Neural cell (in vitro differentiated cells): Measurements from ENCODE around the gene PDE7B. TPM values are rescaled to one million over a fixed set of nuclear protein-coding genes. Genes with fewer than 3 reads are reported as not detected.

Experiments used
- H2AFZ ChIP-seq: fragments of 200-600, 300-800 bp; sonication (generic), shearing (Covaris generic); 2 replicates; pipeline ENCODE4 v1.6.0; 2014; ENCODE audit warnings: low read depth, mild to moderate bottlenecking, antibody characterized with exemption, low read length, moderate library complexity
- H3F3A ChIP-seq: fragments of 200-600 bp; shearing (Covaris generic); 2 replicates; pipeline ENCODE4 v1.6.1; 2016; ENCODE audit warnings: mild to moderate bottlenecking, moderate library complexity, mixed read lengths, antibody characterized with exemption, low read length; ENCODE audit not compliant: insufficient read depth, poor library complexity, severe bottlenecking
- H3K27ac ChIP-seq: fragments of 200-600, 300-800 bp; sonication (generic), shearing (Covaris generic); 2 replicates; pipeline ENCODE4 v1.5.1; 2014; ENCODE audit warnings: mild to moderate bottlenecking, low read length, moderate library complexity
- H3K27me3 ChIP-seq: fragments of 300-800, 200-600 bp; sonication (generic), shearing (Covaris generic); 2 replicates; pipeline ENCODE4 v1.6.0; 2014; ENCODE audit warnings: mild to moderate bottlenecking, low read depth, low read length, moderate library complexity; ENCODE audit not compliant: insufficient read depth
- H3K36me3 ChIP-seq: fragments of 300-800, 200-600 bp; sonication (generic), shearing (Covaris generic); 2 replicates; pipeline ENCODE4 v1.5.1; 2014; ENCODE audit warnings: mild to moderate bottlenecking, antibody characterized with exemption, low read length, moderate library complexity; ENCODE audit not compliant: insufficient read depth
- H3K4me2 ChIP-seq: fragments of 300-800, 200-600 bp; sonication (generic), shearing (Covaris generic); 2 replicates; pipeline ENCODE4 v1.6.0; 2014; ENCODE audit warnings: mild to moderate bottlenecking, low read length
- H3K4me3 ChIP-seq: fragments of 300-800, 200-600 bp; sonication (generic), shearing (Covaris generic); 2 replicates; pipeline ENCODE4 v1.5.1; 2014; ENCODE audit warnings: mild to moderate bottlenecking, low read length, moderate library complexity
- H3K79me2 ChIP-seq: fragments of 200-600 bp; shearing (Covaris generic); replicated peaks from 2 replicates; pipeline ENCODE4 v1.6.0; 2014; ENCODE audit warnings: mild to moderate bottlenecking, low read length, moderate library complexity; ENCODE audit not compliant: insufficient read depth
- H3K9ac ChIP-seq: fragments of 300-800, 200-600 bp; sonication (generic), shearing (Covaris generic); 2 replicates; pipeline ENCODE4 v1.6.1; 2016; ENCODE audit warnings: mild to moderate bottlenecking, low read length, mixed read lengths
- H3K9me2 ChIP-seq: fragments of 200-600 bp; shearing (Covaris generic); 2 replicates; pipeline ENCODE4 v1.6.1; 2016; ENCODE audit warnings: mild to moderate bottlenecking, low read length, mixed read lengths; ENCODE audit not compliant: insufficient read depth
- H3K9me3 ChIP-seq: fragments of 200-600, 300-800 bp; sonication (generic), shearing (Covaris generic); 2 replicates; pipeline ENCODE4 v1.6.1; 2016; ENCODE audit warnings: mild to moderate bottlenecking, mixed run types, low read length, moderate library complexity, mixed read lengths
- H4K20me1 ChIP-seq: fragments of 200-600 bp; shearing (Covaris generic); 2 replicates; pipeline ENCODE4 v1.6.1; 2016; ENCODE audit warnings: mild to moderate bottlenecking, mixed run types; ENCODE audit not compliant: insufficient read depth
- EP300 ChIP-seq: fragments of 450-650 bp; conservative IDR thresholded peaks from 2 replicates; pipeline ENCODE4 v1.6.1; 2014; ENCODE audit warnings: antibody characterized with exemption, mild to moderate bottlenecking, moderate library complexity; ENCODE audit not compliant: poor library complexity, severe bottlenecking
- EZH2 ChIP-seq: fragments of 200-600, 300-800 bp; shearing (Covaris generic), sonication (generic); IDR thresholded peaks from 2 replicates; pipeline ENCODE4 v1.6.1; 2014; ENCODE audit warnings: antibody characterized with exemption, low read length, borderline replicate concordance, mild to moderate bottlenecking; ENCODE audit not compliant: insufficient read depth, poor library complexity, severe bottlenecking
- MXI1 ChIP-seq: fragments of 450-650 bp; conservative IDR thresholded peaks from 2 replicates; pipeline ENCODE4 v1.6.1; 2014; ENCODE audit warnings: antibody characterized with exemption, mild to moderate bottlenecking; ENCODE audit not compliant: poor library complexity, severe bottlenecking
- POLR2AphosphoS5 ChIP-seq: IDR thresholded peaks from 2 replicates; pipeline ENCODE4 v1.6.1; 2012
- RAD21 ChIP-seq: fragments of 450-650 bp; conservative IDR thresholded peaks from 2 replicates; pipeline ENCODE4 v1.6.1; 2014; ENCODE audit warnings: antibody characterized with exemption, mild to moderate bottlenecking, moderate library complexity
- SMC3 ChIP-seq: fragments of 450-650 bp; conservative IDR thresholded peaks from 2 replicates; pipeline ENCODE4 v1.6.1; 2014; ENCODE audit warnings: antibody characterized with exemption, mild to moderate bottlenecking, moderate library complexity; ENCODE audit not compliant: poor library complexity
- TAF1 ChIP-seq: IDR thresholded peaks from 2 replicates; pipeline ENCODE4 v1.6.1; 2012; ENCODE audit warnings: low read depth
- polyA plus RNA-seq: library from polyadenylated mRNA; depleted of rRNA; stranded (reverse); fragments of >200 nt; gene quantifications from 2 replicates; pipeline ENCODE4 v1.2.3, GENCODE V29; 2014
- TF ChIP-seq, protein P1 (sequence below): IDR thresholded peaks from 2 replicates; pipeline ENCODE4 v1.6.1; 2012; ENCODE audit warnings: borderline replicate concordance
- TF ChIP-seq, protein P2 (sequence below): fragments of 450-650 bp; IDR thresholded peaks from 2 replicates; pipeline ENCODE4 v1.5.1; 2014; ENCODE audit warnings: antibody characterized with exemption, mild to moderate bottlenecking, moderate library complexity; ENCODE audit not compliant: poor library complexity, severe bottlenecking

The PDE7B gene
- polyA plus RNA-seq, 1 donor from 2014 or later: 5.9 TPM

DNA sequence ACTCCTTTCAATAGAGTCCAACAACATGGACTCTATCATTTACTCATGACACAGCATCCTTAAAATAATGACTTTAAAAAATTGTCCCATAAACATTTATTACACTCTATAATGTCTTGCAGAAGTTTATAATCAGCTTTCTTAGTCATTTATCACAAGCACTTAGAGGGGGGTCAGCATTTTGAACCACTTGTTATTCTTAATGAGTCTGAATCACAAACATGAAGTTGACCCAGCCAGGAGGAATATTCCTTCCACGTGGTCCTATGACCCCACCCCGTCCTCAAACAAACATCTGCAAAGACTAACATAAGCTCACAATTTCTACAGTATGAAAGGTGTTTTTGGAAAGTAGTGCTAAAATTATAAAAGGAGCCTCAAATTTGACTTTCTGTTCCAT lies 307.5 kb downstream of the PDE7B start:
- Histone ChIP-seq H3K9ac (no peak overlapping the region), H3K36me3 (no peaks in the 10 kb centered on the region), H3K9me2 (no peaks in the 10 kb centered on the region), H4K20me1 (no peaks in the 10 kb centered on the region), H3K27ac (no peak overlapping the region), H3K27me3 (no peaks in the 10 kb centered on the region), H2AFZ (no peak overlapping the region), H3F3A (no peaks in the 10 kb centered on the region), H3K79me2 (no peaks in the 10 kb centered on the region), H3K4me2 (no peak overlapping the region), H3K4me3 (no peak overlapping the region), H3K9me3 (no peaks in the 10 kb centered on the region)
- TF ChIP-seq TAF1 (no peak), POLR2AphosphoS5 (no peak), EP300 (no peak), SMC3 (no peak), MXI1 (no peak), EZH2 (no peak), RAD21 (no peak)
- TF ChIP-seq, protein P1, sequence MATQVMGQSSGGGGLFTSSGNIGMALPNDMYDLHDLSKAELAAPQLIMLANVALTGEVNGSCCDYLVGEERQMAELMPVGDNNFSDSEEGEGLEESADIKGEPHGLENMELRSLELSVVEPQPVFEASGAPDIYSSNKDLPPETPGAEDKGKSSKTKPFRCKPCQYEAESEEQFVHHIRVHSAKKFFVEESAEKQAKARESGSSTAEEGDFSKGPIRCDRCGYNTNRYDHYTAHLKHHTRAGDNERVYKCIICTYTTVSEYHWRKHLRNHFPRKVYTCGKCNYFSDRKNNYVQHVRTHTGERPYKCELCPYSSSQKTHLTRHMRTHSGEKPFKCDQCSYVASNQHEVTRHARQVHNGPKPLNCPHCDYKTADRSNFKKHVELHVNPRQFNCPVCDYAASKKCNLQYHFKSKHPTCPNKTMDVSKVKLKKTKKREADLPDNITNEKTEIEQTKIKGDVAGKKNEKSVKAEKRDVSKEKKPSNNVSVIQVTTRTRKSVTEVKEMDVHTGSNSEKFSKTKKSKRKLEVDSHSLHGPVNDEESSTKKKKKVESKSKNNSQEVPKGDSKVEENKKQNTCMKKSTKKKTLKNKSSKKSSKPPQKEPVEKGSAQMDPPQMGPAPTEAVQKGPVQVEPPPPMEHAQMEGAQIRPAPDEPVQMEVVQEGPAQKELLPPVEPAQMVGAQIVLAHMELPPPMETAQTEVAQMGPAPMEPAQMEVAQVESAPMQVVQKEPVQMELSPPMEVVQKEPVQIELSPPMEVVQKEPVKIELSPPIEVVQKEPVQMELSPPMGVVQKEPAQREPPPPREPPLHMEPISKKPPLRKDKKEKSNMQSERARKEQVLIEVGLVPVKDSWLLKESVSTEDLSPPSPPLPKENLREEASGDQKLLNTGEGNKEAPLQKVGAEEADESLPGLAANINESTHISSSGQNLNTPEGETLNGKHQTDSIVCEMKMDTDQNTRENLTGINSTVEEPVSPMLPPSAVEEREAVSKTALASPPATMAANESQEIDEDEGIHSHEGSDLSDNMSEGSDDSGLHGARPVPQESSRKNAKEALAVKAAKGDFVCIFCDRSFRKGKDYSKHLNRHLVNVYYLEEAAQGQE: no peak
- TF ChIP-seq, protein P2, sequence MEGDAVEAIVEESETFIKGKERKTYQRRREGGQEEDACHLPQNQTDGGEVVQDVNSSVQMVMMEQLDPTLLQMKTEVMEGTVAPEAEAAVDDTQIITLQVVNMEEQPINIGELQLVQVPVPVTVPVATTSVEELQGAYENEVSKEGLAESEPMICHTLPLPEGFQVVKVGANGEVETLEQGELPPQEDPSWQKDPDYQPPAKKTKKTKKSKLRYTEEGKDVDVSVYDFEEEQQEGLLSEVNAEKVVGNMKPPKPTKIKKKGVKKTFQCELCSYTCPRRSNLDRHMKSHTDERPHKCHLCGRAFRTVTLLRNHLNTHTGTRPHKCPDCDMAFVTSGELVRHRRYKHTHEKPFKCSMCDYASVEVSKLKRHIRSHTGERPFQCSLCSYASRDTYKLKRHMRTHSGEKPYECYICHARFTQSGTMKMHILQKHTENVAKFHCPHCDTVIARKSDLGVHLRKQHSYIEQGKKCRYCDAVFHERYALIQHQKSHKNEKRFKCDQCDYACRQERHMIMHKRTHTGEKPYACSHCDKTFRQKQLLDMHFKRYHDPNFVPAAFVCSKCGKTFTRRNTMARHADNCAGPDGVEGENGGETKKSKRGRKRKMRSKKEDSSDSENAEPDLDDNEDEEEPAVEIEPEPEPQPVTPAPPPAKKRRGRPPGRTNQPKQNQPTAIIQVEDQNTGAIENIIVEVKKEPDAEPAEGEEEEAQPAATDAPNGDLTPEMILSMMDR: no peak

DNA sequence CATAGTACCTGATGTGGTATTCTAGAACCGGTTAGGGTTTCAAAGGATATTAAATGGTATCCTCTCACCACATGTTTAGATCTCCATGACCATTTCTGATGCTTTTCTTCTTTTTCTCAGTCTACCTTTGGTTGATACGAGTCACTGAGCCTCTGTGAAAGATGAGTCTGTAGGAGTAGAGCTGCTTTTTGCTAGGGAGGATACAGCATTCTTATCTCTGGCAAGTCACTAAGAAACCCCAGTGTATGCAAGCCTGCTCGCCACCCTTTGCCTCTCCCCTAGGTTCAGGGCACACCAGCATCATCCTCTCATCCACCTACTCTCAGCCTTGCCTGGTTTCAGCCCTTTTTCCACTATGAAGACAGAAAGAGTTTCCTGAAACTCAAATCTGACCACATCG lies 308.7 kb downstream of the PDE7B start:
- Histone ChIP-seq H3K27me3 (no peaks in the 10 kb centered on the region), H3F3A (no peaks in the 10 kb centered on the region), H3K36me3 (no peaks in the 10 kb centered on the region), H3K4me2 (no peak overlapping the region), H3K4me3 (no peak overlapping the region), H3K27ac (no peak overlapping the region), H3K79me2 (no peaks in the 10 kb centered on the region), H4K20me1 (no peaks in the 10 kb centered on the region), H3K9me3 (no peaks in the 10 kb centered on the region), H3K9ac (no peak overlapping the region), H3K9me2 (no peaks in the 10 kb centered on the region), H2AFZ (no peak overlapping the region)
- TF ChIP-seq POLR2AphosphoS5: no peak
- TF ChIP-seq EZH2: no peak
- no peak for TF ChIP-seq RAD21
- TF ChIP-seq SMC3: no peak
- TF ChIP-seq EP300: no peak
- no peak for TF ChIP-seq TAF1
- no peak for TF ChIP-seq MXI1
- TF ChIP-seq, protein P2: no peak
- TF ChIP-seq, protein P1: no peak
